ENCODE results near the gene PNMA6F.
"Not testable (repeated sequence)": the region's sequence is repeated elsewhere in the genome, so short reads cannot be mapped to it uniquely, and the experiment has no call there.

Gene PNMA6F

GRCh38 chrX:153301746-153302145 lies 19.8 kb downstream of the PNMA6F start:
- DNase-seq = no peak

- no peak for DNase-seq
Measured at GRCh38 chrX:153299855-153300254, 21.7 kb downstream of the PNMA6F start.

GRCh38 chrX:153297376-153297775 lies 24.2 kb downstream of the PNMA6F start:
- no peak for DNase-seq

GRCh38 chrX:153293485-153294071 lies 28.0 kb downstream of the PNMA6F start:
- peak; percentile 2 for DNase-seq

- DNase-seq = not testable (repeated sequence)
Measured at GRCh38 chrX:153288807-153289206, 32.8 kb downstream of the PNMA6F start.

- not testable (repeated sequence) for DNase-seq
Measured at GRCh38 chrX:153285678-153286077, 35.9 kb downstream of the PNMA6F start.

- DNase-seq = not testable (repeated sequence)
Measured at GRCh38 chrX:153283982-153284381, 37.6 kb downstream of the PNMA6F start.

GRCh38 chrX:153281784-153282183 lies 39.8 kb downstream of the PNMA6F start:
- DNase-seq = not testable (repeated sequence)

GRCh38 chrX:153279304-153279703 lies 42.3 kb downstream of the PNMA6F start:
- DNase-seq = not testable (repeated sequence)

- DNase-seq = not testable (repeated sequence)
Measured at GRCh38 chrX:153276049-153276448, 45.5 kb downstream of the PNMA6F start.

GRCh38 chrX:153275418-153275817 lies 46.1 kb downstream of the PNMA6F start:
- not testable (repeated sequence) for DNase-seq

GRCh38 chrX:153272584-153272983 lies 49.0 kb downstream of the PNMA6F start:
- not testable (repeated sequence) for DNase-seq

- not testable (repeated sequence) for DNase-seq
Measured at GRCh38 chrX:153272070-153272469, 49.5 kb downstream of the PNMA6F start.

Measured in central memory CD4-positive, alpha-beta T cell (primary cell).